ENCODE measurements around the gene GAB1. TPM values are rescaled to one million over a fixed set of nuclear protein-coding genes. Genes with fewer than 3 reads are reported as not detected.

The GAB1 gene
- total and polyA plus RNA-seq, 2 of the 8 experiments (the other 6 are each of a cell fraction or from before 2014, with no cell fraction given): 6.8 to 21.3 TPM

- TF ChIP-seq SRF (IDR thresholded peaks at IDR 0.05; ENCODE audit: low read depth, low read length) (no peak), RXRA (IDR thresholded peaks at IDR 0.05; ENCODE audit: insufficient read depth, low read depth, low read length) (no peak), YY1 (IDR thresholded peaks at IDR 0.05; ENCODE audit: low read depth, low read length) (peak; percentile 36; the same call in 1 of the 2 replicates), SAP30 (IDR thresholded peaks at IDR 0.05; ENCODE audit: insufficient read depth, insufficient replicate concordance, low read length) (no peak), CHD2 (IDR thresholded peaks at IDR 0.05; ENCODE audit: low read length) (no peak; the same call in 1 of the 2 replicates), BCL11A (IDR thresholded peaks at IDR 0.05; ENCODE audit: low read depth in 2 of 2, low read length in 2 of 2) (no peak), CHD7 (IDR thresholded peaks at IDR 0.05; ENCODE audit: insufficient replicate concordance, low read length) (no peak), ASH2L (IDR thresholded peaks at IDR 0.05; ENCODE audit: low read length) (no peak), TAF7 (optimal IDR thresholded peaks at IDR 0.05; ENCODE audit: borderline replicate concordance, low read depth, low read length) (peak; percentile 57)
These were observed 496 bp upstream of the GAB1 start (continued) for GRCh38 chr4:143335979-143336780.
